GM12892 (cell line): ENCODE data around the gene TTYH3.

Experiments
- POLR2A ChIP-seq: IDR thresholded peaks from 2 replicates; pipeline ENCODE4 v1.6.1; 2011; ENCODE audit warnings: low read depth, low read length, control low read depth
- POLR2AphosphoS5 ChIP-seq: IDR thresholded peaks from 2 replicates; pipeline ENCODE4 v1.6.1; 2011; ENCODE audit warnings: low read depth, low read length, control low read depth
- TAF1 ChIP-seq: IDR thresholded peaks from 2 replicates; pipeline ENCODE4 v1.6.1; 2011; ENCODE audit warnings: low read depth, mild to moderate bottlenecking, control low read depth, low read length, borderline replicate concordance

DNA sequence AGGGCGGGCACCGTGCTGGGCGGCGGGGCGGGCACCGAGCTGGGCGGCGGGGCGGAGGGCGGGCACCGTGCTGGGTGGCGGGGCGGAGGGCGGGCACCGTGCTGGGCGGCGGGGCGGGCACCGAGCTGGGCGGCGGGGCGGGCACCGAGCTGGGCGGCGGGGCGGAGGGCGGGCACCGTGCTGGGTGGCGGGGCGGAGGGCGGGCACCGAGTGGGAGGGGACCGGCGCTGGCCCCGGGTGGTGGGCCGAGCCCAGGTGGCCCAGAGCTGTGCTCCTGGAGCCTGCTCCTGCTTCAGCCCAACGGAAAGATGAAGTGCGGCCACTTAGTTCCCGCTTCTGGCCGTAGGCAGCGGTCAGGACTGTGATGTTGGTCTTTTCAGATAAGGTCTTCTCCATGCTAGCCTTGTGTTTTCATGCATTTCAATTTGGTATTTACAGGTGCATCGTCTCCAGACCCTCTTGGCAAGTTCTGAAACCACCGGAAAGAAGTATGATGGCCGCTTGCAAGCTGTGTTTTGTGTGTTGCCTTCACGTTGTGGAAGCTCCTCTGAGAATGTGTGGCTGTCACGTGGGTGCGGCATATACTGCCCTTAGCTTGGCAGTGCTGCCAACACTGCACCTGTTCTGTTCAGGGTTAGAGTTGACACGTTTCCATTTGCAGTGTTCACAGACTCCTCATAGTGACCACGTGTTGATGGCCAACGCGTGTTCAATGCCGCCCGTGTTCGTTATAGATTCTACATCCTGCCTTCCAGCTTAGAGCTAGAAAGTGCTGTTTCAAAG is 47.8 kb upstream of the TTYH3 start:
- TF ChIP-seq POLR2A = no peak
- no peak for TF ChIP-seq TAF1
- no peak for TF ChIP-seq POLR2AphosphoS5
